Gastroesophageal sphincter (tissue), 4 donors: ENCODE data around the gene ROBO1. TPM values are rescaled to one million over a fixed set of nuclear protein-coding genes. Genes with fewer than 3 reads are reported as not detected.

Experiments used
- ATAC-seq: fragments of 150-250 bp; one replicate; pipeline ENCODE4 v1.9.1; 2016; ENCODE audit warnings: mild to moderate bottlenecking, moderate library complexity
- H3K27ac ChIP-seq, 4 donors: fragments of 200-600 bp; sonication (generic) in 3 of 4; 1 replicate in 3 of 4; 2 replicates in 1 of 4; pipeline ENCODE4 v1.5.1; 2016 to 2019
- H3K27me3 ChIP-seq: fragments of 200-600 bp; sonication (generic); one replicate; pipeline ENCODE4 v1.5.1; 2019
- H3K36me3 ChIP-seq, 2 donors: fragments of 200-600 bp; sonication (generic); one replicate each; pipeline ENCODE4 v1.5.1; 2019; ENCODE audit warnings: control low read depth in 1 of 2
- H3K4me1 ChIP-seq, 3 donors: fragments of 200-600 bp; sonication (generic); 1 replicate in 2 of 3; 2 replicates in 1 of 3; pipeline ENCODE4 v1.5.1; 2016 to 2019; ENCODE audit warnings: control low read depth in 2 of 3
- H3K4me3 ChIP-seq, 2 donors: fragments of 200-600 bp; sonication (generic); one replicate each; pipeline ENCODE4 v1.5.1; 2019; ENCODE audit warnings: mild to moderate bottlenecking in 1 of 2, moderate library complexity in 1 of 2
- H3K9me3 ChIP-seq, 3 donors: fragments of 200-600 bp; sonication (generic); one replicate each; pipeline ENCODE4 v1.5.1; 2017 to 2019; ENCODE audit warnings: control low read depth in 2 of 3
- EP300 ChIP-seq: sonication (generic); formaldehyde crosslinking; IDR thresholded peaks from one replicate; pipeline ENCODE4 v1.6.1; 2017; ENCODE audit warnings: antibody characterized with exemption, mild to moderate bottlenecking
- POLR2A ChIP-seq, 2 donors: fragments of 450-650 bp; IDR thresholded peaks; one replicate each; pipeline ENCODE4 v1.6.1; 2017; ENCODE audit warnings: antibody characterized with exemption in 2 of 2, mild to moderate bottlenecking in 2 of 2, moderate library complexity in 1 of 2
- POLR2AphosphoS5 ChIP-seq: sonication (generic); formaldehyde crosslinking; IDR thresholded peaks from one replicate; pipeline ENCODE4 v1.6.1; 2017; ENCODE audit warnings: antibody characterized with exemption
- WGBS, 2 donors: methylation state at CpG; one replicate each; pipeline ENCODE4 v1.1.5; 2018; ENCODE audit warnings: low coverage in 1 of 2; 5-methylcytosine and 5-hydroxymethylcytosine counted together
- total RNA-seq, 4 donors: library from RNA; depleted of rRNA; stranded (reverse); fragments of >200 nt; gene quantifications; one replicate each; pipeline ENCODE4 v1.1.0, GENCODE V29; 2016
- TF ChIP-seq, protein P1 (sequence below), 4 experiments: fragments of 200-600 bp in 2 of 4; fragments of 450-650 bp in 2 of 4; sonication (generic) in 1 of 4; IDR thresholded peaks; one replicate each; pipeline ENCODE4 v1.5.1; 2017 to 2019; ENCODE audit warnings: antibody characterized with exemption in 4 of 4, mild to moderate bottlenecking in 2 of 4, moderate library complexity in 2 of 4

ROBO1 gene
- total RNA-seq, 4 donors from 2014 or later: 9.7 to 15.3 (median 12.9) TPM

GRCh38 chr3:79160421-79160820 is 607.4 kb downstream of the ROBO1 start:
- ATAC-seq: no peak
- WGBS, 2 donors: 95 to 100% methylated on average over 1 of the region's 1 CpG
- H3K36me3 ChIP-seq: no peaks in the 10 kb centered on the region
- TF ChIP-seq POLR2AphosphoS5 (no peak), EP300 (no peak), POLR2A (IDR thresholded peaks at IDR 0.05) (no peak)
- TF ChIP-seq, protein P1, sequence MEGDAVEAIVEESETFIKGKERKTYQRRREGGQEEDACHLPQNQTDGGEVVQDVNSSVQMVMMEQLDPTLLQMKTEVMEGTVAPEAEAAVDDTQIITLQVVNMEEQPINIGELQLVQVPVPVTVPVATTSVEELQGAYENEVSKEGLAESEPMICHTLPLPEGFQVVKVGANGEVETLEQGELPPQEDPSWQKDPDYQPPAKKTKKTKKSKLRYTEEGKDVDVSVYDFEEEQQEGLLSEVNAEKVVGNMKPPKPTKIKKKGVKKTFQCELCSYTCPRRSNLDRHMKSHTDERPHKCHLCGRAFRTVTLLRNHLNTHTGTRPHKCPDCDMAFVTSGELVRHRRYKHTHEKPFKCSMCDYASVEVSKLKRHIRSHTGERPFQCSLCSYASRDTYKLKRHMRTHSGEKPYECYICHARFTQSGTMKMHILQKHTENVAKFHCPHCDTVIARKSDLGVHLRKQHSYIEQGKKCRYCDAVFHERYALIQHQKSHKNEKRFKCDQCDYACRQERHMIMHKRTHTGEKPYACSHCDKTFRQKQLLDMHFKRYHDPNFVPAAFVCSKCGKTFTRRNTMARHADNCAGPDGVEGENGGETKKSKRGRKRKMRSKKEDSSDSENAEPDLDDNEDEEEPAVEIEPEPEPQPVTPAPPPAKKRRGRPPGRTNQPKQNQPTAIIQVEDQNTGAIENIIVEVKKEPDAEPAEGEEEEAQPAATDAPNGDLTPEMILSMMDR (IDR thresholded peaks at IDR 0.05): no peak
- no peaks in the 10 kb centered on the region for H3K27me3 ChIP-seq
- no peak overlapping the region for H3K27ac ChIP-seq
- no peaks in the 10 kb centered on the region for H3K4me1 ChIP-seq
- H3K9me3 ChIP-seq: no peaks in the 10 kb centered on the region
- no peak overlapping the region for H3K4me3 ChIP-seq

DNA sequence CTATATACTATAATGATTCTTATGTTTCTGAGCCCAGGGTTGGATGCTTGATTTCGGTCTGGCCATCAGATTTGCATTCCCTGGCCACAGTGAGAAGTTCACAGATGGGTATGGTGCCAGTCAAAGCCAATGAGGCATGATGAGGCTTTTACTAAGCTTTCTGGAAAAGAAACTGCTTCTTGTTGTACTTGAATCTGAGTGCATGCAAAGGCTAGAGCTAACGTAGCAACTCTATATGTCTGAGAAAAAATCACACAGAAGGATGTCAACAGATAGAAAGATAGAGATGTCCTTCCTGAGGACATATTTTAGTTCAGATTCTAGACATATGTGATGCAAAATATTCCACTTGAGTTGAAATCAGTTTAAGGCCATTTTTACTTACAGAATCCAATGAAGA is 608.1 kb downstream of the ROBO1 start:
- H3K4me1 ChIP-seq: no peaks in the 10 kb centered on the region
- no peaks in the 10 kb centered on the region for H3K9me3 ChIP-seq
- no peak overlapping the region for H3K4me3 ChIP-seq
- 92 to 100% methylated on average over 2 of the region's 2 CpGs for WGBS, 2 donors
- H3K27me3 ChIP-seq: no peaks in the 10 kb centered on the region
- TF ChIP-seq POLR2AphosphoS5 (no peak), EP300 (no peak), POLR2A (IDR thresholded peaks at IDR 0.05) (no peak)
- TF ChIP-seq, protein P1 (IDR thresholded peaks at IDR 0.05): no peak
- no peak for ATAC-seq
- H3K27ac ChIP-seq: no peak overlapping the region
- H3K36me3 ChIP-seq: no peaks in the 10 kb centered on the region

DNA sequence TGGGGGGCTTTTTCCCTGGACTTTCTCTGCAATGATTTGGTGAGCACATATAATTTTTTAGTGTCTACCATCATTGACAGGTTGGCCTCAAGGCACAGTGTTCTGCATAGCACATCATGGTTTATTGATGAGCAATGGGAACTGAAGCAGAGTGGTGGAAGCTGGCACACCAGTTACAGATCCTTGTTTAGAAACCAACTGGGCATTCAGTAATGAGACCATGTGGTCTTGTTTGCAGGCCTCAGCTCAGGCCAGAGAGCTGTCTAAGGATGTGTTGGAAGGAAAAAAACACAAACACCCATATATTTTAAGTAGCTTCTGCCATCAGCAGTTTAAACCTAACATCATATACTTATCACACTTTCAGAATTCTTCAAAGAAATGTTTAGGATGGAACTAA is 610.6 kb downstream of the ROBO1 start:
- TF ChIP-seq POLR2A (IDR thresholded peaks at IDR 0.05): no peak
- no peak for TF ChIP-seq POLR2AphosphoS5
- no peak for TF ChIP-seq EP300
- TF ChIP-seq, protein P1 (IDR thresholded peaks at IDR 0.05): no peak
- no peaks in the 10 kb centered on the region for H3K36me3 ChIP-seq
- H3K9me3 ChIP-seq: no peaks in the 10 kb centered on the region
- H3K27me3 ChIP-seq: no peaks in the 10 kb centered on the region
- no peak overlapping the region for H3K27ac ChIP-seq
- ATAC-seq: no peak
- no peaks in the 10 kb centered on the region for H3K4me1 ChIP-seq
- H3K4me3 ChIP-seq: no peak overlapping the region

DNA sequence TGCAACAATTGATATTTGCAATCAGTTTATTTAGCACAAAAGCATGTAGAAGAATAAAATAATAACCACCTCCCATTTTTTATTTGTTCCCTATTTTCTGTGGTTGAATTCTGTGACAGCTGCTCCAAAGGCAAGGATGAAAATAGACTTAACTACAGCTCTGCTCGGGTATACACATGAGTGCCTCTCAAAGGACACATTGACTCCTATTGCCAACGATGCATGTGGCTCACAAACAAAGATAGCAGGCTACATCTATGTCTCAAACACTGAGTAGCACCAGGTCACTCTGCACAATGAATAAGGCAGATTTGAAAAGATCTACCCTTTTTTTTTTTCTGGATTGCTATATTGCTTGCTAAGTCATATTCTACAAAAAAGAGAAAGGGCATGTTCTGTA is 612.9 kb downstream of the ROBO1 start:
- whole genome bisulfite sequencing, 2 donors: 48 to 59% methylated on average over 2 of the region's 2 CpGs
- no peak overlapping the region for H3K27ac ChIP-seq
- ATAC-seq: no peak
- H3K9me3 ChIP-seq: no peaks in the 10 kb centered on the region
- no peak for TF ChIP-seq EP300
- TF ChIP-seq POLR2A (IDR thresholded peaks at IDR 0.05): no peak
- TF ChIP-seq, protein P1 (IDR thresholded peaks at IDR 0.05): no peak
- TF ChIP-seq POLR2AphosphoS5: no peak
- no peaks in the 10 kb centered on the region for H3K4me1 ChIP-seq
- no peaks in the 10 kb centered on the region for H3K36me3 ChIP-seq
- no peaks in the 10 kb centered on the region for H3K27me3 ChIP-seq
- no peak overlapping the region for H3K4me3 ChIP-seq

DNA sequence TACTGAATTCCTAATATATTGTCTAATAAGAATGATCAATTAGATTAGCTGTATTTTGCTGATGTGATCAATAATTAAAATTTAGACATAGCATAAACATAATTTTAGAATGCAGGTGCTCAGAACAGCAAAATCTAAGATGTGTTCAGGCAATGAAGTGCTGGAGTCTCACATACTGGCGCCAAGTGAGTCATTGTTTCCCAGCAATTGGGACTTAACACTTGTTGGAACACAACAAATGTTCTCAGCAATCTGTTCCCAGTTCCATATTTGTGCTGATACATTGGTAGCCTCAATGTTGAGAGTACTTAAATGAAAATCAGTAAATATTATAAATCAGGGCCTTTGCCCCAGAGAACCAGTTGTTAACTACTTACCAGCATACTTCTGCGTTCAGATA is 619.0 kb downstream of the ROBO1 start:
- Histone ChIP-seq H3K27ac (no peak overlapping the region), H3K4me1 (no peaks in the 10 kb centered on the region), H3K36me3 (no peaks in the 10 kb centered on the region), H3K9me3 (no peaks in the 10 kb centered on the region), H3K27me3 (no peaks in the 10 kb centered on the region), H3K4me3 (no peak overlapping the region)
- no peak for TF ChIP-seq EP300
- TF ChIP-seq POLR2A (IDR thresholded peaks at IDR 0.05): no peak
- TF ChIP-seq POLR2AphosphoS5: no peak
- TF ChIP-seq, protein P1 (IDR thresholded peaks at IDR 0.05): no peak
- WGBS, 2 donors: 94 to 96% methylated on average over 2 of the region's 2 CpGs
- ATAC-seq: no peak
